ENCODE data around the gene PLXNB1. TPM values are rescaled to one million over a fixed set of nuclear protein-coding genes. Genes with fewer than 3 reads are reported as not detected.

The PLXNB1 gene
- total RNA-seq, 1 experiment from 2014 or later, result 24.6 TPM

- H3K4me3 ChIP-seq (ENCODE audit: low read depth, low read length, poor library complexity, severe bottlenecking), result no peak overlapping the region
- intact Hi-C loops (cut with micrococcal nuclease; ENCODE audit: unreplicated experiment), result loop anchor here (5.0 kb wide), 1 partner anchor 36 kb away; no protein-coding TSS in a partner anchor
- BruUV-seq (replicated peaks), result no TSS peak
- DNase-seq (ENCODE audit: low spot score), result peak; percentile 44
- no peaks in the 10 kb centered on the region for H3K27me3 ChIP-seq (replicated peaks; ENCODE audit: insufficient read depth, low read depth, low read length, poor library complexity)
- H3K4me1 ChIP-seq (ENCODE audit: insufficient read depth, low read length, poor library complexity, severe bottlenecking), result no peaks in the 10 kb centered on the region
- no peaks in the 10 kb centered on the region for H3K9me3 ChIP-seq (ENCODE audit: low read depth, low read length, poor library complexity, severe bottlenecking)
- ChIA-PET CTCF (interaction anchor here (0.6 to 2.0 kb wide), 8 partner anchors 32 to 607 kb away, joined by 3 to 23 read pairs (median 4); partner anchors contain the start of gene CCDC51), POLR2A (ENCODE audit: low non-redundant PET) (no interaction called here)
- H3K36me3 ChIP-seq (ENCODE audit: insufficient read depth, low read length, poor library complexity, severe bottlenecking), result no peaks in the 10 kb centered on the region
- no peak overlapping the region for H3K27ac ChIP-seq (ENCODE audit: low read depth, low read length, poor library complexity, severe bottlenecking)
- TF ChIP-seq CTCF (conservative IDR thresholded peaks at IDR 0.05; ENCODE audit: low read depth, low read length), result peak; percentile 57
- TF ChIP-seq EZH2 (IDR thresholded peaks at IDR 0.05; ENCODE audit: borderline replicate concordance, low read depth, low read length, poor library complexity, severe bottlenecking), result no peak
These were observed 29.0 kb downstream of the PLXNB1 start for GRCh38 chr3:48400824-48401433.

GRCh38 chr3:48399387-48400172, 30.3 kb downstream of the PLXNB1 start:
- H3K4me1 ChIP-seq (ENCODE audit: insufficient read depth, low read length, poor library complexity, severe bottlenecking), result no peaks in the 10 kb centered on the region
- no TSS peak for BruUV-seq (replicated peaks)
- ChIA-PET CTCF (interaction anchor here (2.0 kb wide), 1 partner anchor 36 kb away, joined by 23 read pairs; no protein-coding TSS in a partner anchor), POLR2A (ENCODE audit: low non-redundant PET) (no interaction called here)
- no peaks in the 10 kb centered on the region for H3K36me3 ChIP-seq (ENCODE audit: insufficient read depth, low read length, poor library complexity, severe bottlenecking)
- no peak for DNase-seq (ENCODE audit: low spot score)
- TF ChIP-seq CTCF (conservative IDR thresholded peaks at IDR 0.05; ENCODE audit: low read depth, low read length), result no peak
- TF ChIP-seq EZH2 (IDR thresholded peaks at IDR 0.05; ENCODE audit: borderline replicate concordance, low read depth, low read length, poor library complexity, severe bottlenecking), result no peak
- intact Hi-C loops (cut with micrococcal nuclease; ENCODE audit: unreplicated experiment), result loop anchor here (5.0 kb wide), 1 partner anchor 38 kb away; no protein-coding TSS in a partner anchor
- H3K9me3 ChIP-seq (ENCODE audit: low read depth, low read length, poor library complexity, severe bottlenecking), result no peaks in the 10 kb centered on the region
- H3K27me3 ChIP-seq (replicated peaks; ENCODE audit: insufficient read depth, low read depth, low read length, poor library complexity), result no peaks in the 10 kb centered on the region
- no peak overlapping the region for H3K27ac ChIP-seq (ENCODE audit: low read depth, low read length, poor library complexity, severe bottlenecking)
- no peak overlapping the region for H3K4me3 ChIP-seq (ENCODE audit: low read depth, low read length, poor library complexity, severe bottlenecking)

DNA sequence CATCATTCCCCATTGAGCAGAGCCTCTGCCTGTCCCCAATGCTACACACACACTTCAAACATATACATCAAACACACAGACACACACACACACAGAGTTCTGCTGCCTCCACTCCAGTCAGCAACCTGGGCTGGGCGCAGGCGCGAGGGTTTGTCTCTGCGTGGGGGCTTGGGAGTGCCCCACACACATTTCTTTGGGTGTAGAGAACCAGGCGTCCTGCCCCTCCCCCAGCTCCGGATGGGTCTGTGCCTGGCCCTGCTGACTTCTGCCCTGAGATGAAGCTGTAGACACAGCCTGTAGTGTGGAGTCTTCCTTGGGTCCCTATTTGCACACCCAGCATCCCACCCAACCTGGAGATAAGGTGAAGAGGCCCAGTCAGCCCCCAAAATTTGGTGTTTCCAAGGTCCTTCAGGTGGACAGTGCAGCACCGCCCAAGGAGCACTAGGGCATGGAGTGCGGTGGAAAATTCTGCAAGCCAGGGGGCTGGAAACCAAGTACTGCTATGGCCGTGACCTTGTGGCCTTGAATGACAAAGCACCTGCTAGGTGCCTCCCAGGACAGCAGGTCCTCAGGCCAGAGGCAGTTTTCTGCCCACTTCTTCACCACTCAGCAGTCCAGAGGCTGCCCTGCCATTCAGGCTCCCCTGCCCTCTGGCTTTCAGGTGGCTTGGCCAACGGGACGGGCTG, 31.0 kb downstream of the PLXNB1 start:
- Histone ChIP-seq H3K4me3 (ENCODE audit: low read depth, low read length, poor library complexity, severe bottlenecking) (no peak overlapping the region), H3K27ac (ENCODE audit: low read depth, low read length, poor library complexity, severe bottlenecking) (no peak overlapping the region), H3K4me1 (ENCODE audit: insufficient read depth, low read length, poor library complexity, severe bottlenecking) (no peaks in the 10 kb centered on the region), H3K27me3 (replicated peaks; ENCODE audit: insufficient read depth, low read depth, low read length, poor library complexity) (no peaks in the 10 kb centered on the region), H3K9me3 (ENCODE audit: low read depth, low read length, poor library complexity, severe bottlenecking) (no peaks in the 10 kb centered on the region), H3K36me3 (ENCODE audit: insufficient read depth, low read length, poor library complexity, severe bottlenecking) (no peaks in the 10 kb centered on the region)
- intact Hi-C loops (cut with micrococcal nuclease; ENCODE audit: unreplicated experiment), result no loop called here
- ChIA-PET CTCF (no interaction called here), POLR2A (ENCODE audit: low non-redundant PET) (no interaction called here)
- no TSS peak for BruUV-seq (replicated peaks)
- TF ChIP-seq EZH2 (IDR thresholded peaks at IDR 0.05; ENCODE audit: borderline replicate concordance, low read depth, low read length, poor library complexity, severe bottlenecking) (no peak), CTCF (conservative IDR thresholded peaks at IDR 0.05; ENCODE audit: low read depth, low read length) (no peak)
- no peak for DNase-seq (ENCODE audit: low spot score)
